IMR-90 (cell line): Measurements from ENCODE around the gene ZNF488. TPM values are rescaled to one million over a fixed set of nuclear protein-coding genes. Genes with fewer than 3 reads are reported as not detected.

ENCODE experiments used
- ATAC-seq: fragments of 200-7000 bp; cut with Tn5 transposase; 2 replicates; pipeline ENCODE4 v1.9.1; 2020; ENCODE audit warnings: low read depth, mild to moderate bottlenecking, moderate library complexity
- BruUV-seq: library from RNA; stranded (reverse); fragments of 400-500 nt; replicated peaks from 2 replicates; lab custom pipeline; 2021; lab: Mats Ljungman, UMichigan
- CTCF ChIA-PET: fragments of 300-600 bp; formaldehyde crosslinking; extraction: SDS; loops from one replicate; lab custom pipeline; 2021; ENCODE audit warnings: antibody characterized with exemption; lab: Yijun Ruan, JAX
- POLR2A ChIA-PET: fragments of 300-600 bp; sonication (Branson Sonifier 250); formaldehyde crosslinking; loops from one replicate; lab custom pipeline; 2022; ENCODE audit warnings: antibody characterized with exemption; ENCODE audit not compliant: unreplicated experiment; lab: Charles Lee
- DNase-seq: peaks from one replicate; pipeline ENCODE4 v3.0.0; 2013
- H2AFZ ChIP-seq: replicated peaks from 2 replicates; pipeline ENCODE3; 2013; ENCODE audit warnings: low read length, mild to moderate bottlenecking; ENCODE audit not compliant: poor library complexity
- H2AK5ac ChIP-seq: 2 replicates; pipeline ENCODE4 v1.6.1; 2013; ENCODE audit warnings: low read depth, low read length, inconsistent platforms
- H2AK9ac ChIP-seq: replicated peaks from 2 replicates; pipeline ENCODE3; 2013; ENCODE audit warnings: mild to moderate bottlenecking, low read depth, low read length, moderate library complexity; ENCODE audit not compliant: poor library complexity
- H2BK120ac ChIP-seq: 2 replicates; pipeline ENCODE4 v1.6.1; 2013; ENCODE audit warnings: low read depth, low read length, inconsistent platforms
- H2BK15ac ChIP-seq: 3 replicates; pipeline ENCODE4 v1.6.1; 2013; ENCODE audit warnings: low read depth, low read length, inconsistent platforms
- H2BK20ac ChIP-seq: 2 replicates; pipeline ENCODE4 v1.6.1; 2013; ENCODE audit warnings: low read depth, mild to moderate bottlenecking, inconsistent platforms, low read length, moderate library complexity
- H2BK5ac ChIP-seq: 2 replicates; pipeline ENCODE4 v1.6.1; 2013; ENCODE audit warnings: mild to moderate bottlenecking, low read depth, low read length, inconsistent platforms; ENCODE audit not compliant: poor library complexity, severe bottlenecking
- H3K14ac ChIP-seq: replicated peaks from 2 replicates; pipeline ENCODE4 v1.6.1; 2013; ENCODE audit warnings: low read depth, low read length, inconsistent platforms
- H3K18ac ChIP-seq: 2 replicates; pipeline ENCODE4 v1.6.1; 2013; ENCODE audit warnings: low read depth, low read length, control low read depth
- H3K23ac ChIP-seq: 2 replicates; pipeline ENCODE4 v1.6.1; 2013; ENCODE audit warnings: low read depth, low read length, inconsistent platforms
- H3K27ac ChIP-seq: 2 replicates; pipeline ENCODE4 v1.5.1; 2013; ENCODE audit warnings: mild to moderate bottlenecking, control low read depth, low read length; ENCODE audit not compliant: insufficient read depth
- H3K27me3 ChIP-seq: 2 replicates; pipeline ENCODE4 v1.6.1; 2013; ENCODE audit warnings: low read length; ENCODE audit not compliant: control insufficient read depth, insufficient read depth
- H3K36me3 ChIP-seq: 2 replicates; pipeline ENCODE4 v1.6.1; 2013; ENCODE audit warnings: low read length, mixed read lengths; ENCODE audit not compliant: control insufficient read depth, insufficient read depth
- H3K4ac ChIP-seq: 2 replicates; pipeline ENCODE4 v1.6.1; 2013; ENCODE audit warnings: low read depth, low read length, inconsistent platforms
- H3K4me1 ChIP-seq: 2 replicates; pipeline ENCODE4 v1.6.1; 2013; ENCODE audit warnings: low read length, mixed read lengths; ENCODE audit not compliant: control insufficient read depth, insufficient read depth
- H3K4me2 ChIP-seq: 2 replicates; pipeline ENCODE4 v1.6.1; 2013; ENCODE audit warnings: low read depth, mild to moderate bottlenecking, control low read depth, low read length, moderate library complexity
- H3K4me3 ChIP-seq: 2 replicates; pipeline ENCODE4 v1.5.1; 2013; ENCODE audit warnings: low read depth, mild to moderate bottlenecking, control low read depth, low read length, moderate library complexity; ENCODE audit not compliant: insufficient read depth
- H3K56ac ChIP-seq: 2 replicates; pipeline ENCODE4 v1.6.1; 2013; ENCODE audit warnings: low read length, inconsistent platforms; ENCODE audit not compliant: insufficient read depth; ENCODE audit errors: extremely low read depth
- H3K79me1 ChIP-seq, 2 experiments: 2 replicates each; pipeline ENCODE4 v1.6.1; 2013; ENCODE audit warnings: low read length in 2 of 2, inconsistent platforms in 1 of 2, low read depth in 1 of 2
- H3K9ac ChIP-seq: 2 replicates; pipeline ENCODE4 v1.6.1; 2013; ENCODE audit warnings: low read depth, low read length, control low read depth
- H3K9me1 ChIP-seq: 2 replicates; pipeline ENCODE4 v1.6.1; 2013; ENCODE audit warnings: low read length, inconsistent platforms; ENCODE audit not compliant: insufficient read depth
- H3K9me3 ChIP-seq: 2 replicates; pipeline ENCODE4 v1.6.1; 2013; ENCODE audit warnings: low read length; ENCODE audit not compliant: control insufficient read depth, insufficient read depth
- H4K20me1 ChIP-seq: 2 replicates; pipeline ENCODE4 v1.6.1; 2013; ENCODE audit warnings: low read length, inconsistent platforms; ENCODE audit not compliant: insufficient read depth
- H4K5ac ChIP-seq: 2 replicates; pipeline ENCODE4 v1.6.1; 2013; ENCODE audit warnings: mild to moderate bottlenecking, low read depth, low read length, control low read depth
- H4K8ac ChIP-seq, 2 experiments: 2 replicates each; pipeline ENCODE4 v1.6.1; 2013; ENCODE audit warnings: low read depth in 2 of 2, low read length in 2 of 2, control low read depth in 1 of 2, inconsistent platforms in 1 of 2
- H4K91ac ChIP-seq: 2 replicates; pipeline ENCODE4 v1.6.1; 2013; ENCODE audit warnings: low read depth, low read length, inconsistent platforms; ENCODE audit not compliant: insufficient read depth
- RCOR1 ChIP-seq: IDR thresholded peaks from 2 replicates; pipeline ENCODE4 v1.6.1; 2012; ENCODE audit warnings: mild to moderate bottlenecking, low read length, improper control_type of control experiment; ENCODE audit not compliant: insufficient replicate concordance
- WGBS, 2 experiments: methylation state at CpG; one replicate each; pipeline versions ENCODE4 v1.1.5 to v1.1.7; 2013; ENCODE audit warnings: missing lambda C conversion rate in 2 of 2; ENCODE audit not compliant: insufficient read length in 1 of 2; ENCODE audit errors: extremely low coverage in 2 of 2; 5-methylcytosine and 5-hydroxymethylcytosine counted together
- dilution Hi-C: fragments of 300-500 bp; cut with HindIII; formaldehyde crosslinking; loops from one replicate; pipeline ENCODE4 v1.14.3; 2018; ENCODE audit warnings: low sequenced_read_pairs; ENCODE audit not compliant: unreplicated experiment
- in situ Hi-C: fragments of 300-500 bp; cut with MboI; formaldehyde crosslinking; loops from 3 replicates; pipeline ENCODE4 v1.14.3; 2019; ENCODE audit warnings: low sequenced_read_pairs, inconsistent platforms, mixed read lengths
- intact Hi-C: fragments of 100-400 bp; cut with micrococcal nuclease; formaldehyde crosslinking; loops from 2 replicates; pipeline ENCODE4 v1.10.0; 2022
- polyA plus RNA-seq, 3 experiments: library from polyadenylated mRNA; depleted of rRNA; stranded (reverse); fragments of >200 nt; gene quantifications; 2 replicates each; pipeline ENCODE4 v1.2.3, GENCODE V29; 2012; ENCODE audit warnings: low replicate concordance in 1 of 3
- total RNA-seq: library from RNA; depleted of rRNA; stranded (reverse); fragments of >200 nt; gene quantifications from 2 replicates; pipeline ENCODE4 v1.2.3, GENCODE V29; 2012

ZNF488 gene
- total and polyA plus RNA-seq, 2 of the 4 experiments (the other 2 are of a cell fraction) = under 0.01 to 0.14 TPM

- 100% methylated on average over 1 of the region's 6 CpGs; no CpG with 5 or more reads in 1 of the 2 experiments for WGBS, 2 experiments
- BruUV-seq = no TSS peak
- no peak overlapping the region for H3K14ac ChIP-seq
- dilution Hi-C loops (no loop called here), in situ Hi-C loops (no loop called here), intact Hi-C loops (no loop called here)
- no peak overlapping the region for H2AFZ ChIP-seq
- H3K4me2 ChIP-seq = no peak overlapping the region
- no peak overlapping the region for H2BK5ac ChIP-seq
- H4K5ac ChIP-seq = no peak overlapping the region
- no peak for ATAC-seq
- peaks cover 8% of the 10 kb centered on the region for H3K27me3 ChIP-seq
- H3K4me3 ChIP-seq = no peak overlapping the region
- H3K18ac ChIP-seq = peak overlapping the region; percentile 11; the same call in 1 of the 2 replicates
- DNase-seq = no peak
- H3K23ac ChIP-seq = no peak overlapping the region
- no peaks in the 10 kb centered on the region for H3K9me1 ChIP-seq
- H3K27ac ChIP-seq = no peak overlapping the region
- POLR2A ChIA-PET = no interaction called here
- no peaks in the 10 kb centered on the region for H4K20me1 ChIP-seq
- H4K91ac ChIP-seq = no peak overlapping the region
- H2BK120ac ChIP-seq = no peak overlapping the region
- peaks cover 1% of the 10 kb centered on the region; the same call in 1 of the 2 replicates for H3K4me1 ChIP-seq
- TF ChIP-seq RCOR1 = no peak
- H3K9ac ChIP-seq = no peak overlapping the region
- no peaks in the 10 kb centered on the region for H3K79me1 ChIP-seq
- H2BK20ac ChIP-seq = no peak overlapping the region
- no peak overlapping the region for H3K56ac ChIP-seq
- H2AK5ac ChIP-seq = no peak overlapping the region
- no peak overlapping the region for H4K8ac ChIP-seq
- no peaks in the 10 kb centered on the region for H3K36me3 ChIP-seq
- no peak overlapping the region for H2BK15ac ChIP-seq
- no peak overlapping the region for H3K4ac ChIP-seq
- no peaks in the 10 kb centered on the region for H3K9me3 ChIP-seq
- CTCF ChIA-PET = no interaction called here
- no peak overlapping the region for H2AK9ac ChIP-seq
Measured at GRCh38 chr10:47333532-47333931, 50.6 kb downstream of the ZNF488 start.
